OCI-LY1 (cell line): Measurements from ENCODE around the gene EYA3.

Experiments used
- H2AFZ ChIP-seq: fragments of 200-600 bp; sonication (generic), shearing (Covaris generic); 2 replicates; pipeline ENCODE4 v1.6.0; 2014; ENCODE audit warnings: antibody characterized with exemption, mild to moderate bottlenecking, low read length
- H3F3A ChIP-seq: fragments of 200-600 bp; sonication (generic), shearing (Covaris generic); 2 replicates; pipeline ENCODE4 v1.6.0; 2014; ENCODE audit warnings: mild to moderate bottlenecking, antibody characterized with exemption, low read length, moderate library complexity; ENCODE audit not compliant: insufficient read depth
- H3K27ac ChIP-seq: fragments of 200-600 bp; sonication (generic); 2 replicates; pipeline ENCODE4 v1.5.1; 2014; ENCODE audit warnings: low read length, mixed run types, mild to moderate bottlenecking, low read depth; ENCODE audit not compliant: poor library complexity, severe bottlenecking
- H3K27me3 ChIP-seq: fragments of 200-600 bp; sonication (generic); 2 replicates; pipeline ENCODE4 v1.6.0; 2014; ENCODE audit warnings: antibody characterized with exemption, mild to moderate bottlenecking, low read length, moderate library complexity; ENCODE audit not compliant: insufficient read depth
- H3K36me3 ChIP-seq: fragments of 200-600 bp; sonication (generic); 2 replicates; pipeline ENCODE4 v1.6.1; 2014; ENCODE audit warnings: mild to moderate bottlenecking, antibody characterized with exemption, low read length, moderate library complexity, mixed read lengths; ENCODE audit not compliant: insufficient read depth
- H3K4me1 ChIP-seq: fragments of 200-600 bp; sonication (generic); 2 replicates; pipeline ENCODE4 v1.5.1; 2014; ENCODE audit warnings: mild to moderate bottlenecking, low read length, moderate library complexity; ENCODE audit not compliant: insufficient read depth, severe bottlenecking
- H3K4me2 ChIP-seq: fragments of 200-600 bp; sonication (generic), shearing (Covaris generic); 2 replicates; pipeline ENCODE4 v1.6.1; 2014; ENCODE audit warnings: low read length
- H3K4me3 ChIP-seq: fragments of 200-600 bp; sonication (generic); 2 replicates; pipeline ENCODE4 v1.5.1; 2014; ENCODE audit warnings: low read length, low read depth, mild to moderate bottlenecking, mixed read lengths; ENCODE audit not compliant: poor library complexity, severe bottlenecking
- H3K79me2 ChIP-seq: fragments of 200-600 bp; shearing (Covaris generic); 2 replicates; pipeline ENCODE4 v1.6.1; 2016; ENCODE audit warnings: mixed run types, low read length, mixed read lengths; ENCODE audit not compliant: insufficient read depth
- H3K9ac ChIP-seq: fragments of 200-600 bp; sonication (generic), shearing (Covaris generic); 2 replicates; pipeline ENCODE4 v1.6.1; 2014; ENCODE audit warnings: mild to moderate bottlenecking, low read length, mixed read lengths
- H3K9me2 ChIP-seq: fragments of 200-600 bp; sonication (generic), shearing (Covaris generic); 2 replicates; pipeline ENCODE4 v1.6.1; 2014; ENCODE audit warnings: low read depth, mild to moderate bottlenecking, low read length, mixed read lengths
- H3K9me3 ChIP-seq: fragments of 200-600 bp; shearing (Covaris generic); 2 replicates; pipeline ENCODE4 v1.6.1; 2014; ENCODE audit warnings: low read length, mixed read lengths
- H4K20me1 ChIP-seq: fragments of 200-600 bp; sonication (generic), shearing (Covaris generic); 2 replicates; pipeline ENCODE4 v1.6.0; 2016; ENCODE audit warnings: mild to moderate bottlenecking, low read length; ENCODE audit not compliant: insufficient read depth
- CTCF ChIP-seq: fragments of 200-600 bp; sonication (generic), shearing (Covaris generic); IDR thresholded peaks from 2 replicates; pipeline ENCODE4 v1.5.1; 2017; ENCODE audit warnings: mild to moderate bottlenecking, antibody characterized with exemption, low read length, moderate library complexity, mixed read lengths
- EZH2 ChIP-seq: fragments of 200-600 bp; sonication (generic), shearing (Covaris generic); IDR thresholded peaks from 2 replicates; pipeline ENCODE4 v1.8.0; 2017; ENCODE audit warnings: borderline replicate concordance, mixed run types, mild to moderate bottlenecking, antibody characterized with exemption, low read length, moderate library complexity, mixed read lengths

EYA3 gene

DNA sequence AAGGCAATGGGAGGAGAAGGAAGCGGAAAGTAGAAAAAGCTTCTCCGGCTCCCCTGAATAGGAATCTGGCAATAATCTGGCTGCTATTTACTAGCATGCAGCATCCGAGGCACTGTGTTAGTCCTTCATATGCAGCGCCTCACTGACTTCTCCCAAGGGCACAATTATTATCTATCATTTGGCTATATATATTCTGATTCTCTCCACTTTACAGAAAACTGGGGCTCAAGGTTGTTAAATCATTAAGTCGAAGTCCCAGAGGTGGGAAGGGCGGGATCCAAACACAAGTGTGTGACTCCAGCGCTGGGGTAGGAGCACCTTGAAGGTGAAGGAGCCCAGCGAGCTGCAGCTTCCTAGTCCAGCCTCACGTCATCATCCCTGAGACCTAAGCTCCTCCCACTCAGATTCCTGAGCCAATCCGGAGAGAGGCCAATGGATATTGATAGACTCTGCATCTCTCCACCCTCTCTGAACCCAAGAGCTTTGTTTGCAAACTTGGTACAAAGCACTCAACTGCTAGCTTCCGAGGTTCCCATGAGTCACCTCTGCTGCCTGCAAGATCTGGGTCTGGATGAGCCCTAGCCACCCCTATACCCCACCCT, 16.6 kb upstream of the EYA3 start:
- Histone ChIP-seq H3K9me2 (no peaks in the 10 kb centered on the region), H3K79me2 (no peaks in the 10 kb centered on the region), H3K9ac (no peak overlapping the region), H3K4me3 (no peak overlapping the region), H2AFZ (no peak overlapping the region), H3K27me3 (no peaks in the 10 kb centered on the region), H3K4me2 (no peak overlapping the region), H4K20me1 (no peaks in the 10 kb centered on the region), H3K36me3 (no peaks in the 10 kb centered on the region), H3K9me3 (no peaks in the 10 kb centered on the region), H3K4me1 (no peaks in the 10 kb centered on the region), H3F3A (no peaks in the 10 kb centered on the region), H3K27ac (no peak overlapping the region)
- TF ChIP-seq EZH2, result no peak
- TF ChIP-seq CTCF, result no peak

GRCh38 chr1:28102189-28102588, 13.8 kb upstream of the EYA3 start:
- Histone ChIP-seq H3K4me2 (no peak overlapping the region), H4K20me1 (no peaks in the 10 kb centered on the region), H2AFZ (no peak overlapping the region), H3K9me2 (no peaks in the 10 kb centered on the region), H3K4me1 (no peaks in the 10 kb centered on the region), H3K9me3 (no peaks in the 10 kb centered on the region), H3K27ac (no peak overlapping the region), H3K79me2 (no peaks in the 10 kb centered on the region), H3F3A (no peaks in the 10 kb centered on the region), H3K4me3 (no peak overlapping the region), H3K27me3 (no peaks in the 10 kb centered on the region), H3K36me3 (no peaks in the 10 kb centered on the region), H3K9ac (no peak overlapping the region)
- TF ChIP-seq EZH2 (no peak), CTCF (no peak)

DNA sequence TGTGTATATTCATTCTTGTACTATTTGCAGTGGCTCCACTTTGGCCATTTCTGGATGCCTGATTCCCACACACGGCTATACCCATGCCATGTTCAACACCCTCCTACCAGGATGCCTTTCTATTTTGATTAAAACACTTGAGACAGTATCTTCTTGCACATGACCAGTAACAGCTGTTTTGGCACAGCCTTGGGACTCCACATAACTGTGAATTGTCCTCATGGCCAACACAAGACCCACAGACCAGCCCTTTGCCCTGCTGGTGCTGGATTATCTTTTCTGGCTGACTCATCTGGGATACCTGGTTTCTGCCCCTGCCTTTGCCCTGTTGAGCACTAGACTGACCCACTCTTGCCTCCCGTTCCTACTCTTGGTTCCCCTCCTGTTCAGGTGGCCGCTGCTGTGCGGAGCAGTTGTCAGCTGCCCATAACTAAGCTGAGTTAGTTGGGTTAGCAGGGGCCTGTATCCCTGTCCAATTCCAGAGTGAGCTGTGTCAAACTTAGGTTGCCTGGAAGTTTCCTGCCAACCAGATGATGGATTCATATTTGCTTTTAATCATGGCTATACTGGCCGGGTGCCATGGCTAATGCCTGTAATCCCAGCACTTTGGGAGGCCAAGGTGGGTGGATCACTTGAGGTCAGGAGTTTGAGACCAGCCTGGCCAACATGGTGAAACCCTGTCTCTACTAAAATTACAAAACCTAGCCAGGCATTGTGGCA, 10.8 kb upstream of the EYA3 start:
- Histone ChIP-seq H3K79me2 (no peaks in the 10 kb centered on the region), H3F3A (no peaks in the 10 kb centered on the region), H3K4me2 (no peak overlapping the region), H3K36me3 (no peaks in the 10 kb centered on the region), H3K27me3 (no peaks in the 10 kb centered on the region), H2AFZ (no peak overlapping the region), H3K9ac (no peak overlapping the region), H3K4me1 (no peaks in the 10 kb centered on the region), H3K9me2 (no peaks in the 10 kb centered on the region), H3K9me3 (no peaks in the 10 kb centered on the region), H4K20me1 (no peaks in the 10 kb centered on the region), H3K4me3 (no peak overlapping the region), H3K27ac (no peak overlapping the region)
- TF ChIP-seq CTCF (no peak), EZH2 (no peak)
